ENCODE data around the gene EYA2.

Gene EYA2

GRCh38 chr20:47075263-47075662, 180.6 kb downstream of the EYA2 start:
- H3K36me3 ChIP-seq (ENCODE audit: insufficient read depth, low read length) = no peaks in the 10 kb centered on the region
- peaks cover 9% of the 10 kb centered on the region; the same call in 1 of the 2 replicates for H3K9me3 ChIP-seq (ENCODE audit: control insufficient read depth, insufficient read depth, low read length)
- no peaks in the 10 kb centered on the region for H3K4me1 ChIP-seq (ENCODE audit: insufficient read depth, low read length)
- no peak overlapping the region for H3K9ac ChIP-seq (ENCODE audit: low read depth, low read length)

GRCh38 chr20:47079047-47079446, 184.4 kb downstream of the EYA2 start:
- H3K4me1 ChIP-seq (ENCODE audit: insufficient read depth, low read length) = no peaks in the 10 kb centered on the region
- H3K36me3 ChIP-seq (ENCODE audit: insufficient read depth, low read length) = no peaks in the 10 kb centered on the region
- peaks cover 9% of the 10 kb centered on the region; the same call in 1 of the 2 replicates for H3K9me3 ChIP-seq (ENCODE audit: control insufficient read depth, insufficient read depth, low read length)
- no peak overlapping the region for H3K9ac ChIP-seq (ENCODE audit: low read depth, low read length)

GRCh38 chr20:47080365-47080764, 185.7 kb downstream of the EYA2 start:
- no peaks in the 10 kb centered on the region for H3K36me3 ChIP-seq (ENCODE audit: insufficient read depth, low read length)
- no peak overlapping the region for H3K9ac ChIP-seq (ENCODE audit: low read depth, low read length)
- no peaks in the 10 kb centered on the region for H3K4me1 ChIP-seq (ENCODE audit: insufficient read depth, low read length)
- H3K9me3 ChIP-seq (ENCODE audit: control insufficient read depth, insufficient read depth, low read length) = peaks cover 9% of the 10 kb centered on the region; the same call in 1 of the 2 replicates

- Histone ChIP-seq H3K9ac (ENCODE audit: low read depth, low read length) (no peak overlapping the region), H3K4me1 (ENCODE audit: insufficient read depth, low read length) (no peaks in the 10 kb centered on the region), H3K36me3 (ENCODE audit: insufficient read depth, low read length) (no peaks in the 10 kb centered on the region), H3K9me3 (ENCODE audit: control insufficient read depth, insufficient read depth, low read length) (no peaks in the 10 kb centered on the region)
Observed at GRCh38 chr20:47086316-47086715, 191.7 kb downstream of the EYA2 start.

GRCh38 chr20:47088335-47088734, 193.7 kb downstream of the EYA2 start:
- Histone ChIP-seq H3K9ac (ENCODE audit: low read depth, low read length) (no peak overlapping the region), H3K4me1 (ENCODE audit: insufficient read depth, low read length) (no peaks in the 10 kb centered on the region), H3K36me3 (ENCODE audit: insufficient read depth, low read length) (no peaks in the 10 kb centered on the region), H3K9me3 (ENCODE audit: control insufficient read depth, insufficient read depth, low read length) (no peaks in the 10 kb centered on the region)

- Histone ChIP-seq H3K36me3 (ENCODE audit: insufficient read depth, low read length) (no peaks in the 10 kb centered on the region), H3K9ac (ENCODE audit: low read depth, low read length) (no peak overlapping the region), H3K9me3 (ENCODE audit: control insufficient read depth, insufficient read depth, low read length) (no peaks in the 10 kb centered on the region), H3K4me1 (ENCODE audit: insufficient read depth, low read length) (no peaks in the 10 kb centered on the region)
Observed at GRCh38 chr20:47089151-47089550, 194.5 kb downstream of the EYA2 start.

GRCh38 chr20:47090835-47091234, 196.2 kb downstream of the EYA2 start:
- H3K9me3 ChIP-seq (ENCODE audit: control insufficient read depth, insufficient read depth, low read length) = 0 out of 2 replicates have a peak, but pooled peaks cover 5% of the 10 kb centered on the region
- H3K36me3 ChIP-seq (ENCODE audit: insufficient read depth, low read length) = no peaks in the 10 kb centered on the region
- no peaks in the 10 kb centered on the region for H3K4me1 ChIP-seq (ENCODE audit: insufficient read depth, low read length)
- H3K9ac ChIP-seq (ENCODE audit: low read depth, low read length) = no peak overlapping the region

GRCh38 chr20:47093320-47093966, 198.8 kb downstream of the EYA2 start:
- Histone ChIP-seq H3K9ac (ENCODE audit: low read depth, low read length) (no peak overlapping the region), H3K36me3 (ENCODE audit: insufficient read depth, low read length) (no peaks in the 10 kb centered on the region), H3K9me3 (ENCODE audit: control insufficient read depth, insufficient read depth, low read length) (peaks cover 11% of the 10 kb centered on the region; the same call in 1 of the 2 replicates), H3K4me1 (ENCODE audit: insufficient read depth, low read length) (no peaks in the 10 kb centered on the region)

- no peaks in the 10 kb centered on the region for H3K4me1 ChIP-seq (ENCODE audit: insufficient read depth, low read length)
- peaks cover 11% of the 10 kb centered on the region; the same call in 1 of the 2 replicates for H3K9me3 ChIP-seq (ENCODE audit: control insufficient read depth, insufficient read depth, low read length)
- H3K9ac ChIP-seq (ENCODE audit: low read depth, low read length) = no peak overlapping the region
- H3K36me3 ChIP-seq (ENCODE audit: insufficient read depth, low read length) = no peaks in the 10 kb centered on the region
Observed at GRCh38 chr20:47095690-47096089, 201.0 kb downstream of the EYA2 start.

- Histone ChIP-seq H3K9me3 (ENCODE audit: control insufficient read depth, insufficient read depth, low read length) (peaks cover 11% of the 10 kb centered on the region), H3K4me1 (ENCODE audit: insufficient read depth, low read length) (no peaks in the 10 kb centered on the region), H3K36me3 (ENCODE audit: insufficient read depth, low read length) (no peaks in the 10 kb centered on the region), H3K9ac (ENCODE audit: low read depth, low read length) (no peak overlapping the region)
Observed at GRCh38 chr20:47097691-47098622, 203.3 kb downstream of the EYA2 start.

- Histone ChIP-seq H3K36me3 (ENCODE audit: insufficient read depth, low read length) (no peaks in the 10 kb centered on the region), H3K9me3 (ENCODE audit: control insufficient read depth, insufficient read depth, low read length) (peaks cover 11% of the 10 kb centered on the region), H3K4me1 (ENCODE audit: insufficient read depth, low read length) (no peaks in the 10 kb centered on the region), H3K9ac (ENCODE audit: low read depth, low read length) (no peak overlapping the region)
Observed at GRCh38 chr20:47099093-47099492, 204.4 kb downstream of the EYA2 start.

GRCh38 chr20:47099825-47100441, 205.3 kb downstream of the EYA2 start:
- H3K9me3 ChIP-seq (ENCODE audit: control insufficient read depth, insufficient read depth, low read length) = peaks cover 11% of the 10 kb centered on the region
- H3K36me3 ChIP-seq (ENCODE audit: insufficient read depth, low read length) = no peaks in the 10 kb centered on the region
- no peak overlapping the region for H3K9ac ChIP-seq (ENCODE audit: low read depth, low read length)
- H3K4me1 ChIP-seq (ENCODE audit: insufficient read depth, low read length) = no peaks in the 10 kb centered on the region

- H3K9ac ChIP-seq (ENCODE audit: low read depth, low read length) = no peak overlapping the region
- no peaks in the 10 kb centered on the region for H3K36me3 ChIP-seq (ENCODE audit: insufficient read depth, low read length)
Observed at GRCh38 chr20:47102629-47103028, 208.0 kb downstream of the EYA2 start.

GRCh38 chr20:47106786-47107185, 212.1 kb downstream of the EYA2 start:
- H3K9ac ChIP-seq (ENCODE audit: low read depth, low read length) = no peak overlapping the region
- no peaks in the 10 kb centered on the region for H3K4me1 ChIP-seq (ENCODE audit: insufficient read depth, low read length)
- H3K36me3 ChIP-seq (ENCODE audit: insufficient read depth, low read length) = no peaks in the 10 kb centered on the region
- H3K9me3 ChIP-seq (ENCODE audit: control insufficient read depth, insufficient read depth, low read length) = peaks cover 5% of the 10 kb centered on the region; the same call in 1 of the 2 replicates

More at GRCh38 chr20:47102629-47103028, 208.0 kb downstream of the EYA2 start:
- Histone ChIP-seq H3K4me1 (ENCODE audit: insufficient read depth, low read length) (no peaks in the 10 kb centered on the region), H3K9me3 (ENCODE audit: control insufficient read depth, insufficient read depth, low read length) (no peaks in the 10 kb centered on the region; the same call in 1 of the 2 replicates)
